ENCODE results near the gene MX2.

GRCh38 chr21:41361053-41361785, 608 bp upstream of the MX2 start:
- no peak for TF ChIP-seq CTCF (IDR thresholded peaks at IDR 0.05; ENCODE audit: low read length)
- no peak for TF ChIP-seq EZH2 (optimal IDR thresholded peaks at IDR 0.05; ENCODE audit: low read depth, low read length)

Measured in MM.1S (cell line).